ENCODE measurements around the gene ZFPM1.

The ZFPM1 gene

DNA sequence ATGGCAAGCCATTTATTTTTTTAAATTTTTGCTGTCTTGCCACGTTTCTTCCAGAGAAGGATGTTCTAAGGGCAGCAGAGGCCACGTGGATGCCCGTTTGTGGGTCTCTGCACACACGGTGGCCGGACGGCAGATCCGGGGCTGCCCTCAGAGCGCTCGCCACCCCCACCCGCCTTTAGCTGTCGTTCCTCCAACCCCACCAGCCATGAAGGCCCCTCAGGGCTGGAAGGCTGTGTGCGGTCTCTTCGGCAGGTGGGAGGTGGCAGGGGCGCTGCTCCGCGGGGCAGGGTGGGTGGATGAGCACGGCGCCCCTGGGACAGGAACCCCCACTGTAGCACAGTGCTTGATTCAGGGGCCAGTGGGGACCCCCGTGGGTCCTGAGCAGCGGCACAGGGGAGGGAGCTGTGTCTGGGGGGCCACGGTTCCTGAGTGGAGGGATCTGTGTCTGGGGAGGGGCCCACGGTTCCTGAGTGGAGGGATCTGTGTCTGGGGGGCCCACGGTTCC lies 49.7 kb downstream of the ZFPM1 start:
- DNase-seq: no peak

DNA sequence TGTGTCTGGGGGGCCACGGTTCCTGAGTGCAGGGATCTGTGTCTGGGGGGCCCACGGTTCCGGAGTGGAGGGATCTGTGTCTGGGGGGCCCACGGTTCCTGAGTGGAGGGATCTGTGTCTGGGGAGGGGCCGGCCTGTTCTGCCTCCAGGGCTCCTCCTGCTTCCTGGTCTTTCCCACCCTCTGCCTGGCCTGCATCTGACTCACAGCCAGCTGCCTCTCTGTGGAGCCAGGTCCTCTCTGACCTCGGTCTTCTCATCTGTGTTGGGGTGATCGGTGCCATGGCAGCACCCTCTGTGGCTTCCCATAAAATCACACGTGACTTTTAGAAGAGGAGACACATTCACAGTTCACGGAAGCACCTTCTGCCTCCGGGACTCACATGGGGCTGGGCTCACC lies 50.3 kb downstream of the ZFPM1 start:
- DNase-seq: no peak

DNA sequence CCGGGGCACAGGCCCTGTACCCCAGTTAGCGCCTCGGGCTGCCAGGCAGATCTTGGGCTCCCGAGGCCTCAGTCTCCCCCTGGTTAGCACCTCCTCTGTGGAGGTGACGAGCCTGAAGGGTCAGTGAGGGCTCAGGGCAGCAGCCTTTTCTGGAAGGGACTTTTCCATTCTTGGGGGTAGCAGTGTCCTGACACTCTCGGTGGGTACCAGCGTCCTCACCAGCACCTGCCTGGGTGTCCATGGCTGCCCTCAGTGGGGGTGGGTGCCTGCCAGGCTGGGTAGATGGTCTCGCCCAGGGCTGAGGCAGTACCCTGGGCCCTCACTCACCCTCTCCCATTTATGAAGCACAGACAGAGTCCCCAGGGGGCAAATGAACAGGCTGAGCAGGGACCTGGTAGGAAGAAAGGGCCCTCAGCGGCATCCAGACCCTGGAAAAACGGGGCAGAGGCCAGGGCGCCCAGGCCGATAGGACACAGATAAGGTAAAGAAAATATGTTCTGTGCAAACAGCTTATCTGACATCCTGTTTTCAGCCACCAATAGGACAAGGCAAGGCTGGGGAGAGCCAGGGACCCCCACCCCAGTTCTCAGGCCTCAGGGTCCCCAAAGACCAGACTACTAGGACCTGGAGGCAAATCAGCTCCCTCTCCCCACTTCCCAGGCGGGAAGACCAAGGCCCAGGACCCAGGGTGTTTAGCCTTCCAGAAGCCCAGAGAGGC lies 50.9 kb downstream of the ZFPM1 start:
- DNase-seq: no peak

DNA sequence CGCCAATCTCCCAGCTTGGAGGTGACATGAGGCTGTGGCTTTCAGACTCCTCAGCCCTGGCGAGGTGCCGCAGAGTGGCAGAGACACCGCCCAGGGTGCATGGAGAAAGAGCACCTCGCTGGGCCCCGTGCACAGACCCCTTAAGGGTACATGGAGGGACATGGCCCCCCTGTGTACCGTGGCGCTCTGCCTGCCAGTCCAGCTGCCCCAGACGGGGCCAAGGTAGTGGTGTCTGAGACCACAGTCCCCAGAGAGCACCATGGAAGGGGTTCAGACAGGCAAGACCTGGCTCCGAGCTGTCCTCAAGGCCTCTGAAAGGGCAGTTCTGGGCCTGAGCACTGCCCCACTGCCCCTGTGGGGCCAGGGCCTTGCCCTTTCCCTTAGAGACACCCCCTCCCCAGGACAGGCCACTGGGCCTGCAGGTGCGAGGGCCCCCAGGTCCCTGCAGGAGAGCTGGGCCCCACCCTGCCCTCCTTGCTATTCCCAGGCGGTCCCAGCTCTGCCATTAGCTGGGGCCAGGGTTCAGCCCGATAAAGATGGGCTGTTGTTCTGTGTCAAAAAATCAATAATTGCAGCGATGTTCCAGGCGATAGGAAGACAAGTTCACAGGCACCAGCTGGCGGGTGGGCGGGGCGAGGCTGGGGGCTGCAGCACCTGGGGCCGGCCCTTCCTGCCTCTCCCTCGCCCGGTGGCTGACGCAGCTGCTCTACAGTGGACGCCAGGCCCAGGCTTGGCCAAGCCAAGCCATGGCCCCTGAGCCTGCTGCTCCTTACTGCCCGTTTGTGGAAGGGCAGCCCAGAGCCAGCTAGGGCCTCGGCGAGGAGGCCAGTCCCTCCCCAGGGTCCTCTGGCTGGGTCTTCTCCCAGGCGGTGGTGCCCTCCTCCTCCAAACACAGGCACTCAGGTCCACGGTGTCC lies 51.7 kb downstream of the ZFPM1 start:
- DNase-seq: peak; percentile 45

DNA sequence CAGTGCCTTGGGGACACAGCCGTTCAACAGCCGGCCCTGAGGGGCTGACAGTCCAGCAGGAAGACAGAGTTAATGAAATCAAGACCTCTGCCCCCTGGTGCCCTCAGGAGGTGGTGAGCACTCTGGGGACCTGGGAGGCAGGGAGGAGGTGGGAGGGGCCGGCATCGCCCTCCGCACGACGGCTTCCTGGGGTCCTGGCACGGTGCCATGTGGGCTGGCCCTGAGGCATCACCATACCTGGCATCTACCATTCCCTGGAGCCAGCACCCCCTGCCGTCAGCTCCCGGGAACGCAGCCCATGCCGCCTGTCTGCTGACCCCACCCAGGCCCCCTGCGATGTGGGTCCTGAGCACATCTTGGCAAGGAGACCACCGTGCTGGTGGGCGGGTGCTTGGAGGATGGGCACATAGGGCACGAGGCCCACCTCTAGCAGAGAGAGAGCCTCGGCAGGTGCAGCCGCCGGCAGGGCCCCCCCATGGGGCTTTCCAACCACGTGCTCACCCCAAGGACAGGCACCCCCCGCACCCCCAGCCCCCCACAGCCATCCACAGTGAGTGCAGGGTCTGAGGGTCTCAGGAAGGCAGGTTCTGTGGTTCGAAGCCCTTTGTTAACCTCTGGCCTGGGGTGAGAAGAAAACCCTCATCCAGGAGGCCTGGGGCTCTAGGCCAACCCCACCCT lies 52.5 kb downstream of the ZFPM1 start:
- DNase-seq: peak; percentile 50

DNA sequence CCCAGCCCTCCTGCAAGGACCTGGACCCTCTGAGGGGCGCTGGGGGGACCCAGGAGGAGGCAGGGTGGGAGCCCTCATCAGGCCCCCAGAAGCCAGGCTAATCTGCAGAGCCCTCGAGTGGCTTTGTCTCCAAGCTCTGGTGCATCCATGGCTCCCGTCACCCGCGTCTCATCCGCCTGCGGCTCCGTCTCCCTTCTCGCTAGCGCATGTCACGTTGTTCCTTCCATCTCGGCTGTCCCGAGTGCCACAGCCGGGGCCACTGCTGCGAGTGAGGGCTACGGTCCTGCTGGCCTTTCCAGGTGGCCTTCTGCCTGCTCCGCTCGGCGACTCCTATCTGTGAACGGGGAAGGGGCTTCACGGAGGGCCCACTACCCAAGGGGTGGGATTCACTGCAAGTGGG lies 53.6 kb downstream of the ZFPM1 start:
- DNase-seq: no peak

DNA sequence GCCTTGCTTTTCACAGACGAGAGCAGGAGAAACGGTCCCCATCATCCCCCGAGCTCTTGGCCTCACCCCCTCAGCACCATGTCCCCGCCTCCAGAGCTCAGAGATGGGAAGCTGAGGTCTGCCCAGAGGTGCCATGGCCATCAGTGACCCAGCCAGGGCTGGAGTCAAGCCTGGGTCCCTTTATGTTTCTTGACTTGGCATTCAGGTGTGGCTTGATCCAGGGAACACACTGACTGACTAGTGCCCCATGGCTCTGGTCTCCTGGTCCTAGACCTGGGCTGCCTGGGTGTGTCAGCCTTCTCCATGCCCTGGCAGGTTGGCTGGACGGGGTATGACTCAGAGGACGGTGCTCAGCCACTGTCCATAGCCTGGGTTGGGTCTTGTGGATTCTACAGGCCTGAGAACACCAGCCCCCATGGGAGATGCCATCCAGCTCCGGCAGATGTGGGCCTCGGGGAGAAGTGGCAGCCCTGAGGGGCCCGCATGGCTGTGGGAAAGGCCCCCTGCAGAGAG lies 54.2 kb downstream of the ZFPM1 start:
- no peak for DNase-seq

DNA sequence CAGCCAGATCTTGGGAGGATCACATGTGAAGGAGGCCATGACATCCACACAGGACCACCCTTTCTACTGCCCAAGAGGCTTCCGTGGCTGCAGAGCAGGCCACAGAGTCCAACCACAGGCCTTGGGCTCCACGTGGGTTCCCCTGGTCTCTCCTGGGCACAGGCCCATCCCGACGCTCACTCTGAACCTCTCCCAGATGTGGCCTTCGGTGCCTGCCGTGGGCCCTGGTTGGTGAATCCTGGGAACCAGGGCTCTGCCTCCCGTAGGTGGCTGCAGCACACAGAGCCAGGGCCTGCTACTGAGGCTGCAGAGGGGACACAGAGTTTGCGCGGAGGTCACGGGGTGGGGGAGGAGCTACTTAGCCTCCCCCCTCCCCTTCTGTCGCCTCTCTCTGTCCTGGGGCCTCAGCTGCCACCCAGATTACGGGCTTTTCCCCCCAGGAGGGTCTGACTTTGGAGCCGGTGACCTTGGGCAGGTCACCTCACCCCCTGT lies 55.3 kb downstream of the ZFPM1 start:
- no peak for DNase-seq

DNA sequence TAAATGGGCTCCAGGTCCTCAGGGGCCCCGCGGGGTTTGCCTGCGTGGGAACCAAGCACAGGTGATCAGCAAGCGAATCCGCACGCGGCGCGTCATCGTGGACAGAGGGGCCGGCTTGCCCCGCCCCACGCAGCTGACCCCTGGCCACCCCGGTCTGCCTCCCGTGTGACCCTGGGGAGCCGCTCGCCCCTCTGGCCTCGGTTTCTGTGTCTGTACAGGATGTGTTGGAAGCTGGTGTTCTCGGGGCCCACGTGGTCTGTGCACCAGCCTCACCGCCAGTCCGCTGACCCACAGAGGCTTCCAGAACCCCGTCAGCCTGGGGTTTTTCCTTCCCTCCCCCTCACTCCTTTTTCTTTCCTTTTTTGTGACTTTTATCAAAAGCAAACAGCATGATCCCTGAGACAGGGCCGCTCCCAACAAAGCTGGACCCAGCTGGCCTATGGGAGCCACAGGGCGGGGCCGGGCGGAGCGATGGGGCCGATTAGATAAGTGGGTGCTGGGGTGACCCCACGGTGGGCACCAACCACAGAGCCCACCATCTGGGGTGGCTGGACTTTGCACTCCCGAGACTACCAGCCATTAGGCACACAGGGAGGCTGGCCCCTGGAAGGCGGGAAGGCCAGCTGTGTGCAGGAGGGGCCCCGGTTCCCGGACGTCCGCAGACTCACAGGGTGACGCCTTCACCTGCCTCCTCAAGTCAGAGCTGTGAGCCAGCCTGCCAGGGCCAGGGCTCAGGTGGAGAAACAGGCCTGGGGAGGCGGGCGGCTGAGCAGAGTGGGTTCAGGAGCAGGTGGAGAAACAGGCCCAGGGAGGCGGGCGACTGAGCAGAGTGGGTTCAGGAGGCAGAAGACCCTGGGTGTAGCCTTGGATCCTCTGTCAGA lies 56.0 kb downstream of the ZFPM1 start:
- no peak for DNase-seq

DNA sequence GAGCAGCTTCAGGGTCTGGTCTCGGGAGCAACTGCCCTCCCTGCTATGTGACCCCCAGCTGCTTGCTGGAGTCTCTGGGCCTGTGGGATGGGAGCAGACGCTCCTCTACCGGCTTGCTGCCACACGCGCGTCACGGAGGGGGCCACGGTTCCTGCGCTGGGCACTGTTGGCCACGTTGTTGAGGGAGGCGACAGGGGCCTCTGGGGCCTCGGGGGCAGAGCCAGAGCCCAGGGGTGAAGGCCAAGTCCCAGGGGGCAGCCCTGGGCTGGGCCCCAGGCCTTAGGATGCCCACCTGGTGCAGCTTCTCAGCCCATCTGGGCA lies 56.6 kb downstream of the ZFPM1 start:
- no peak for DNase-seq

DNA sequence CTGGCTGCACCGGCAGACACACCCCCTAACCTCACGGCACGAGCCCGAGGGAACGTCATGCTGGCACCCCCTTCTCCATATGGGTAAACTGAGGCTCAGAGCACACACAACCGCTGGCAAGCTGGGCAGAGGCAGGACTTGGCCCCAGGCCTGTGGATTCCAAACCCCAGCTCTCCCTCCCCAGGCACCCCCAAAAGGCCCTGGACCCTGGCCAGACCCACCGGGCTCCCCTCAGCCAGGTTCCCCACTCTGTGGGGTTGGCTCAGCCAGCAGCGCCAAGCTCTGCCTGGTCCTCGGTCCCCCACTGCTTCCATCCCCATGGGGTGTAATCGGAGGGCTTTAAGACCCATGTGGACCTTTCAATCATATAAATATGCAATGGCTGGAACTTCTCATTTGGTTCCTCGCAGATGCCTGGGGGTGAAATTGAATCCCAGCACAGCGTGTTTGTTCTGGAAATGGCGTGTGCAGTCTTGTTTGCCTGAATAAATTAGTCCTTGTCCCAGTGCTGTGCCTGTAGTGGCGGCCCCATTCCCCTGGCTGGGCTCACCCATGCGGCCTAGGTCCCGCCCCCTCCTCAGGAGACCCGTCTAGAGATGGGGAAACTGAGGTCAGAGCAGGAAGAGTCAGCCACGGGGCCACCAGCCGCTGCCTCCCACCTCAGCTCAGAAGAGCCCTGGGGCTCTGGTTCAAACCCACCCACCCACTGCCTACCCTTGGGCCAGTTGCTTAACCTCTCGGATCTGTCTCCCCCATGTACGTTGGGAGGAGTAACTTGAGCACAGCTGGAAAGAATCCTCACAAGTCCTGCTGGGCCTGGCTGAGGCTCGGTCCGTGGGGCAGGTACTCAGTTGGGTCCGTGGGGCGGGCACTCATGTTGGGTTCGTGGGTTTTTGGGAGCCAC lies 57.3 kb downstream of the ZFPM1 start:
- no peak for DNase-seq

DNA sequence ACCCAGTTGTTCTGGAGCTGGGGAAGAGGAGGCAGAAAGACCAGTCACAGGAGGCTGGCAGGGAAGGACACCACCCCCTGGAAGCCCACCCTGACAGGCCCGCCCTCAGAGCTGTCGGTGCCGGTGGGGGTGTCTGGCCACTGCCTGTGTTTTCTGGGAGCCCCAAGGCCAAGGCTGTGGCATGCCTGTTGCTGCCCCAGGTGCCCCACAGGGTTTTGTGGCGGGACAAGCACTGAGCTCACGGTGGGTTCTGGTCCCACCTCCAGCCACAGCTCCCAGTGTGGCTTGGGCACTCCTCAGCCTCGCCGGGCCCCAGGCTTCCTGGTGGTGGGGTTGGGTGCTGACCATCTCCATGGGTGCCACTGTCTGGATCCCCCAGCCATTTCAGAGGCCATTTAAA lies 58.0 kb downstream of the ZFPM1 start:
- DNase-seq: no peak

DNA sequence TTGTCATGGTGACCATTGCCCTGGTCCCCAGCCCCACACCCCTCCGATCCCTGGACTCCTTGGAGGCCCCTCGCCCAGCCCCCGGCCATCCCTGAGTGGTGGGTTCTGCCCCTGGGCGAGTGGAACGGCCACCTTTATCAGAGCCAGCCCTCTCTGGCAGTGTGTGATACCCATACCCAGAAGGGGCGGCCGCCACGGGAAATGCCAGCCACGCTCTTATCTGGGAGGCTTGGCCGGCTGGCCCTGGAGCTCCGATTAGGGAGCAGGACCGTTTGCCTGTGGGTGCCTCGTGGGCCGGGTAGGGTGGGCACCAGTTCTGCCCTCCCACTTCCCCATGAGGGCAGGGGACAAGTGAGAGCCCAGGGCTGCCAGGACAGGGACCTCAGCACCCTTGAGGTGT lies 58.8 kb downstream of the ZFPM1 start:
- DNase-seq: no peak

DNA sequence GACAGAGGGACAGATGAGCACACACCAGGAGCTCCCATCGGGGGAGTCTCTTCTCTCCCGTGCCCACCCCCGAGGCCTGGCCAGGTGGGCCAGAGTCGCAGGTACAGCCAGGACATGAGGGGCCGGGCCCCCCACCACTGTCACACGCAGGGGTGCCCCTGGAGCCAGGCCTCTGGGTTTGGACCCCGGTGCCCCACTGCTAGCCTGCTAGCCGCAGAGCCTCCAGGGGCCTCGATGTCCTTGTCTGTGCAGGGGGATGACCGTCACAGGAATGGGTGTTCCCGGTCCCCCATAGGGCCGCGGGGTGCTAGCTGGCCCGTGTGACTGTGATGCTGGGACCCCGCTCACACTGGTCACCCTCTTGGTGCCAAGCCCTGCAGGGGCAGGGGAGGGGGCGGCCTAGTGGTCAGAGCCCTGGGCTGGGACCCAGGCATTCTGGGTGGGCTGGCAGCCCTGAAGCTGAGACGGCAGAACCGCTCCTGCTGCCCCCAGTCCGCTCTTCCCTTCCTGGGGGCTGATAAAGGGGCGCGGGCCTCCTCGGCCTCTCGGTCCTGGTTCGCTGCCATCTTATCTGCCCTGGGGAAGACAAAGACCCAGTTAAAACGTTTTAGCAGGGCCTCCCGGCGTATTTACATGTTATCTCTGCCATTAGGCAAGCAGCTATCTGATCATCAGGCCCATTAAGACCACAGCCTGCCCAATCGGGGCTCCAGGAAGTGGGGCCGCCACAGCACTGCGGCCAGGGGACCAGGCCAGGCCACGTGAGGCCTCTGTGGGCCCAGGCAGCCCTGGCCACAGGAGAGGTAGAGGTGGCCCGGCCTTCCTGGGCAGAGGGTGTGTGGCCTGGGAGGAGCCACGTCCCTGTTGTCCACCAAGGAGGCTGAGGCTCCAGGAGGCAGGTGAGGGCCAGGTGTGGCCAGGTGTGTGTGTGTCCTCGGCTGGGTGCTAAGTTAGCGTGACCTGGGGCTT lies 59.9 kb downstream of the ZFPM1 start:
- DNase-seq: no peak

DNA sequence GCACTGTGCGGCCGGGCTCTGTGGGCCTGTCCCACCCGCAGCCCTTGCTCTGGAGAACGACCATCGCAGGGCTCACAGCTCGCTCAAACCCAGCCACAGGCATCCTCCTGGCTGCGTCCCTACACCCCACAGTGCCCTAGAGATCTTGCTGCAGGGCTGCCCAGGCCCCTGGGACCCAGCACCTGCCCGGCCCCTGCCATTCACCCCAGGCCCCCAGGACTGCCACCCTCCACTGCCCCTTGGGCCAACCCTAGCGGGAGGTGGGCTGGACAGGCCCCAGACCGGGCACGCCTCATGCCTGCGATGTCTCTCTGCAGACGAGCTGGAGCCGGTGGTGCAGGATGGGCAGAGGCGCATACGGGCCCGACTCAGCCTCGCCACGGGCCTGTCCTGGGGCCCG lies 61.0 kb downstream of the ZFPM1 start:
- no peak for DNase-seq

DNA sequence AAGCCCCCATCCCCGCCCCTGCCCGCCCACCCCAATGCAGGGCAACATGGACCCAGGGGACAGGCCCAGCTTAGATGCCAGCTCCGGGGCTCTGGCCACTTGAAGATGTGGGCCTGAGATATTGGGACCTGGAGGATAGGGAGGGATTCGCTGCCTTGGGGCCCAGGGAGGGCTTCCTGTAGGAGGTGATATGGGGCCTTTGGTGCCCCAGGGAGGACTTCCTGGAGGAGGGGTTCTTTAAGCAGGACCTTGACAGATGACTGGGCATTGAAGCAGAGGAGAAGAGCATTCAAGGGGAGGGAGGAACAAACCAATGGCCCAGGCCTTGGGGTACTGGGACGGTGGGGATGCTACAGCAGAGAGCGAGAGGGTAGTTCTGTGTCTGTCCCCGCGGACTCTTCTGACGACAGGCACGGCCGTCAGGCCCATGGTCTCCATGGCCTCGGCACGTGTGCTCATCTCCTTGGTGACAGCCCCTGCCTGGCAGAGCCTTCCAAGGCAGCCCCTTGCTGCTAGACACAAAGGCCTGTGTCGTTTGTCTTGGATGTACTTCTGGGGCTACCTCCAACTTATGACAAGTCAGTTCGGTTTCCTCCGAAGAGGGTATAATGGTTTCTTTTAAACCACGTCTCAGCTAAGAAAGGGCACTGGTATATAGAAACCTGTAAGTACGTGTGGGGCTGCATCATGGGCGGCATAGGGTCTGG lies 61.6 kb downstream of the ZFPM1 start:
- no peak for DNase-seq

DNA sequence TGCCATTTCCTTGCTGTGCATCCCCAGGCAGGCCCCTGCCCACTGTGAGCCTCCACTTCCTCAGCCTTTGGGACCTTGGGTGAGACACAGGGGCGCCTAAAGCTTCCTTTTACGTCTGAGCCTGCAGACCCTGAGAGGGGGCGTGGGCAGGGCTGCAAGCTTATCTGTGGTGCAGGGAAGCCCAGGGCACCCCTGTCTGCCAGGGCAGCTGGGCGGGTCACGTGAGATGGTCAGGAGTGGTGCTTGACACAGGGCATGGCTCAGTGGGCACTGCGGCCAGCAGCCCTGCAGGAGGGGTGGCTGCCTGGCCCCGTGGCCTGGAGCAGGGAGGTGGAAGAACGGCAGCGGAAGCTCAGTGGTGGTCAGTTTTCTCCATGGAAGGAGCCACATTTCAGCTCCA lies 62.3 kb downstream of the ZFPM1 start:
- DNase-seq: no peak

DNA sequence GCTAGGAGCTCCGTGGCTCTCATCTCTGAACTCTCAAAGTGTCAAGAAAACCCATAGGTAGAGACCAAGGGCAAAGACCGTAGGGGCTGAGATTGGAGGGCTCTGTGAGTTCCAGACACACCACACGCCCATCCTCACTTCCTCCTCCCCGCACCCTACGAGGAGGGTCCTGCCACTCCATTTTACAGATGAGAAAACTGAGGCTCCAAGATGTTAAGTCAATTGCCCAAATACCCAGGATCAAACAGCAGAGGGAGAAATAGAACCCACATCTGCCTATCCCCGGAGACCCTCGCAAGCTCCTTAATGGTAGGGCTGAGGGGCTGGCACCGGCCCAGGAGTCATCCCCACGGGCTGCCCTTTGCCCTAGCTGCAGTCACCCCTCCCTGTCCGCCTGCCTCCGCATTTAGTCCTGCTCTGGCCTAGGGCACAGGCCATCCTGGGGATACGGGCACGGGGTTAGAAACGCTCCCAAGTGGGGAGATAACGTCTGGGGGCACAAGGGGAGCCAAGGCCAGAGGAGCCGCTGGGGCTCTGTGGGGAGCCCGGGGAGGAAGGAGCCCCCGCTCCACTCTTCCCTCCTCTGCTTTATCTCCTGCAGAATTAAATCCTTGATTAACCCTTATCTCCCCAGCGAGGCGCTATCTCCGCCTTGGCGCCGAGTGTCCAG lies 63.0 kb downstream of the ZFPM1 start:
- DNase-seq: no peak

DNA sequence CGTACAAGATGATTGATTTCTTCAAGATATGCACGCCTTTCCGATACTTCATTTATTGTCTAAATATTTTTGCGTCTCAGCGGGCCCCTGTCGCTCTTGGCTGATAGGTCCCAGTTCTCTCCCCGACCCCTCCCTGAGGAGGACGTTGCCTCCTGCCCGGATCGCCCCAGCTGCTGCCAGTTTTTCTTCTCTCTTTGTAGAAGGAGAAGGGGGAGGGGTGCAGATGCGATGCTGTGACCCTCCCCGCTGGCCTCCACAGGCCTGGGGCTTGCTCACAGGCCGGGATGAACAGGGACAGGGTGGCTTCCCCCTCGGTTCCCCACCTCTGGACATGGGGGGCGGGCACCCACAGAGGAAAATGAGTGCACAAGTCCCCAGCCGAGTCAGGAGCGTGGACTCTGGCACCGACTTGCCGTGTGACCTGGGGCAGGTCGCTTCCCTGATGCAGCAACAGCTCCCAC lies 63.6 kb downstream of the ZFPM1 start:
- no peak for DNase-seq

Data from NCI-H1417 treated with DMSO at 0.1 percent for 48 hours (cell line).